ENCODE measurements around the gene KCNG2. TPM values are rescaled to one million over a fixed set of nuclear protein-coding genes. Genes with fewer than 3 reads are reported as not detected.

Gene KCNG2
- total RNA-seq, 1 experiment from 2014 or later = not detected

Other genes with a start within 250 kb of the KCNG2 start
- 8.8 and 9.9 TPM in 2 replicates for gene CTDP1, start 118.1 kb upstream of the KCNG2 start, total RNA-seq (2014; rRNA removed; shearing (Covaris generic))
- gene SLC66A2, start 153.7 kb downstream of the KCNG2 start, total RNA-seq (2014; rRNA removed; shearing (Covaris generic)) = 14.2 and 16.3 TPM in 2 replicates
- gene HSBP1L1, start 166.7 kb downstream of the KCNG2 start, total RNA-seq (2014; rRNA removed; shearing (Covaris generic)) = not detected in 2 replicates
- 59.4 and 60.7 TPM in 2 replicates for gene TXNL4A, start 190.6 kb downstream of the KCNG2 start, total RNA-seq (2014; rRNA removed; shearing (Covaris generic))
- gene RBFA, start 236.5 kb downstream of the KCNG2 start, total RNA-seq (2014; rRNA removed; shearing (Covaris generic)) = 24.0 and 26.1 TPM in 2 replicates